Measurements from ENCODE around the gene LRRC40.

Gene LRRC40

GRCh38 chr1:70115315-70115714 lies 90.1 kb downstream of the LRRC40 start:
- no peak for DNase-seq (ENCODE audit: low read depth in 2 of 2)

GRCh38 chr1:70112838-70113237 lies 92.5 kb downstream of the LRRC40 start:
- no peak for DNase-seq (ENCODE audit: low read depth in 2 of 2)

DNA sequence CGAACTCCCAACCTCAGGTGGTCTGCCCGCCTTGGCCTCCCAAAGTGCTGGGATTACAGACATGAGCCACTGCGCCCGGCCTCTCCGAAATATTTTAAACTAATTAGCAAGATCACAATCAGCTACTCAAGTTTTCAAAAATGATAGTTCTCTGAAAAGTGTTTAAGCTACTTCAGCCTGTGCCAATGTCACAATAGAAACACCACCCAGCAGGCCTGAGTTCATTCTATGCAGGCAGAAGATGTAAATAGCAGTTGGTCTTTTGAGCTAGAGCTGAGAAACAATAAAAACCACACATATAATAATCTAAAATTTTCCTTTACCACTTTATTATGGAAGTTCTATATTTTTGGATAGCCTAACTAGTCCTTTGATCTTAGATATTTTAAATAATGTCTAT lies 96.1 kb downstream of the LRRC40 start:
- DNase-seq (ENCODE audit: low read depth in 2 of 2), result no peak

DNA sequence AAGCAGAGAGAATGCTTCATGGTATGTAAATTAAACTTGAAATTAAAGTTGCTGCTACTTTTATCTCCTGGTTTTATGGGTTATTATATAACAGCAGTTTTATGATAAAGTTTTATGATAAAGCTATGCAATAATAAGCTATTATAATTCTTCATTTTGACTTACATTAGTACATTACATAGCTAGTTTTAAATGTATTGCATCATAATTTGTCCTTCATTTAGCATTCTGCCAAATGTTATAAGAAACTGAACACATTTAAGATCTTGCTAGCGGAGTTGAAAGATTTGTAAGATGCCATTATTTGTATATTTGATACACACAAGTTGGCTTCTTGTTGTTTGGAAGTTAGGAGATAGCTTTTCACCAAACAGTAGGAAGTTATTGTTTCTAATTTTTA lies 101.6 kb downstream of the LRRC40 start:
- DNase-seq (ENCODE audit: low read depth in 2 of 2), result no peak

DNA sequence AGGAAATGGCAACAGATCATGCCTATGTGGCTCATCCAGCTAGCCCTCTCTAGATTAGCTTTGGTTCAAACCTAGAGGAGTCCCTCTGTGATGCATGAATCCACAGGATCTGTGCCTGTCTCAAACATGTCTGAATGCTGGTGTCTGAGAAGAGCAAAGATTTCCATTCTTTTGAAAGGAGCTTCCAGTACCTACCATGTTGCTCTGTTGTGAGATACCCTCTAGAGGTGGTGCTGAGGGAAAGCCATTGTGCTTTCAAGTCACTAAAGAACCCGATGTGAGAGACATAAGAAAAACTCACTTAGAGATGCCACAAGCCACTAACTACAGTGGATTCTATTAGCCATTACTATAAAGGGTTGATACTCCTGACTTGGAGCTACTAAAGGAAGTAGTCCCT lies 103.6 kb downstream of the LRRC40 start:
- DNase-seq (ENCODE audit: low read depth in 2 of 2), result no peak

GRCh38 chr1:70101231-70101630 lies 104.1 kb downstream of the LRRC40 start:
- no peak for DNase-seq (ENCODE audit: low read depth in 2 of 2)
